HepG2 (cell line): Measurements from ENCODE around the gene LRTM2. TPM values are rescaled to one million over a fixed set of nuclear protein-coding genes. Genes with fewer than 3 reads are reported as not detected.

Experiments used
- AFF4 ChIP-seq: sonication (generic); formaldehyde crosslinking; IDR thresholded peaks from 2 replicates; pipeline ENCODE4 v1.4.0; 2020; ENCODE audit warnings: missing genetic modification reagents
- ARNT2 ChIP-seq: sonication (generic); formaldehyde crosslinking; IDR thresholded peaks from 2 replicates; pipeline ENCODE4 v1.8.0; 2022; ENCODE audit warnings: mild to moderate bottlenecking, low read depth, missing genetic modification reagents, moderate library complexity
- DBP ChIP-seq: sonication (generic); formaldehyde crosslinking; IDR thresholded peaks from 2 replicates; pipeline ENCODE4 v1.4.0; 2020; ENCODE audit warnings: missing genetic modification reagents; ENCODE audit errors: not compliant biosample characterization
- ESRRA ChIP-seq: sonication (generic); formaldehyde crosslinking; IDR thresholded peaks from 2 replicates; pipeline ENCODE4 v1.5.1; 2020; ENCODE audit warnings: mild to moderate bottlenecking, low read depth, missing genetic modification reagents
- FLYWCH1 ChIP-seq: sonication (generic); formaldehyde crosslinking; IDR thresholded peaks from 2 replicates; pipeline ENCODE4 v1.8.1; 2023; ENCODE audit warnings: mild to moderate bottlenecking, missing genetic modification reagents
- HNRNPH1 ChIP-seq: fragments of 200-400 bp; formaldehyde crosslinking; optimal IDR thresholded peaks from 2 replicates; pipeline ENCODE3; 2017; ENCODE audit warnings: mild to moderate bottlenecking, low read depth, low read length
- LBX2 ChIP-seq: sonication (generic); formaldehyde crosslinking; IDR thresholded peaks from 2 replicates; pipeline ENCODE4 v1.5.0; 2020; ENCODE audit warnings: missing genetic modification reagents, mild to moderate bottlenecking, borderline replicate concordance
- LCORL ChIP-seq, 2 experiments: fragments of 450-650 bp in 1 of 2; sonication (generic) in 1 of 2; formaldehyde crosslinking in 1 of 2; IDR thresholded peaks; 2 replicates each; pipeline versions ENCODE4 v1.5.0 to v1.6.1; 2017 to 2020; ENCODE audit warnings: antibody characterized with exemption in 1 of 2, missing genetic modification reagents in 1 of 2
- MNT ChIP-seq: fragments of 450-650 bp; IDR thresholded peaks from 2 replicates; pipeline ENCODE4 v1.6.1; 2016
- NR2F1 ChIP-seq, 2 experiments: fragments of 450-650 bp in 1 of 2; formaldehyde crosslinking in 1 of 2; IDR thresholded peaks; 2 replicates each; pipeline versions ENCODE4 v1.5.0 to v1.6.1; 2016 to 2020; ENCODE audit warnings: mild to moderate bottlenecking in 1 of 2, missing compliant biosample characterization in 1 of 2, missing genetic modification reagents in 1 of 2, moderate library complexity in 1 of 2
- PTBP1 ChIP-seq: fragments of 200-400 bp; formaldehyde crosslinking; IDR thresholded peaks from 2 replicates; pipeline ENCODE4 v1.6.1; 2018; ENCODE audit warnings: low read length, low read depth; ENCODE audit not compliant: poor library complexity, severe bottlenecking
- RFX3 ChIP-seq: IDR thresholded peaks from 2 replicates; pipeline ENCODE4 v1.6.1; 2016; ENCODE audit warnings: missing biosample characterization, missing genetic modification reagents
- TFE3 ChIP-seq: IDR thresholded peaks from 2 replicates; pipeline ENCODE4 v1.6.1; 2016
- ZBTB38 ChIP-seq: sonication (generic); formaldehyde crosslinking; IDR thresholded peaks from 2 replicates; pipeline ENCODE4 v1.5.1; 2020; ENCODE audit warnings: mild to moderate bottlenecking, missing genetic modification reagents
- ZNF280D ChIP-seq: sonication (generic); formaldehyde crosslinking; IDR thresholded peaks from 2 replicates; pipeline ENCODE4 v1.5.1; 2020; ENCODE audit warnings: mild to moderate bottlenecking, missing genetic modification reagents
- ZNF317 ChIP-seq: sonication (generic); formaldehyde crosslinking; IDR thresholded peaks from 2 replicates; pipeline ENCODE4 v1.5.0; 2020; ENCODE audit warnings: mild to moderate bottlenecking, missing genetic modification reagents
- ZNF737 ChIP-seq: sonication (generic); formaldehyde crosslinking; IDR thresholded peaks from 2 replicates; pipeline ENCODE4 v1.5.0; 2020; ENCODE audit warnings: missing genetic modification reagents, mild to moderate bottlenecking, borderline replicate concordance
- polyA plus RNA-seq, 8 experiments: library from polyadenylated mRNA; depleted of rRNA in 3 of 8; stranded (reverse) in 7 of 8; unstranded in 1 of 8; fragments of >200 nt; fragmentation: Illumina TruSeq in 4 of 8; extraction: Trizol in 4 of 8; gene quantifications; 2 replicates each; pipeline versions ENCODE4 v1.2.1 to v1.2.3, GENCODE V29; 2011 to 2016; ENCODE audit warnings: low read depth in 4 of 8, missing spikeins in 1 of 8, mixed read lengths in 1 of 8; ENCODE audit not compliant: insufficient read depth in 1 of 8
- total RNA-seq, 5 experiments: library from RNA; depleted of rRNA; stranded (reverse); fragments of >200 nt; fragmentation: Illumina TruSeq; extraction: Trizol; gene quantifications; 2 replicates each; pipeline ENCODE4 v1.2.3, GENCODE V29; 2016; ENCODE audit warnings: low read depth in 1 of 5

Gene LRTM2
- total and polyA plus RNA-seq, 2 of the 13 experiments (the other 11 are each of a cell fraction or from before 2014, with no cell fraction given), result 0.09 TPM; not detected in 1

GRCh38 chr12:1811281-1811947 is 9.0 kb upstream of the LRTM2 start (continued):
- TF ChIP-seq MNT (no peak), ARNT2 (CRISPR knock-in tag) (no peak), ZBTB38 (CRISPR knock-in tag) (no peak), LBX2 (no peak), ESRRA (CRISPR knock-in tag) (no peak), TFE3 (CRISPR knock-in tag) (no peak), ZNF317 (CRISPR knock-in tag) (no peak), FLYWCH1 (CRISPR knock-in tag) (no peak), LCORL (IDR thresholded peaks at IDR 0.05) (0 out of 2 replicates have a peak, but pooled peaks have one; percentile 8), LCORL (CRISPR knock-in tag; IDR thresholded peaks at IDR 0.05) (no peak; the same call in 1 of the 2 replicates), AFF4 (CRISPR knock-in tag) (peak; percentile 70; the same call in 1 of the 2 replicates), DBP (no peak), ZNF280D (no peak), ZNF737 (CRISPR knock-in tag) (no peak), PTBP1 (no peak), RFX3 (no peak), NR2F1 (CRISPR knock-in tag; IDR thresholded peaks at IDR 0.05) (no peak), HNRNPH1 (no peak)
